GM12878 (cell line): ENCODE results near the gene UNC45A. TPM values are rescaled to one million over a fixed set of nuclear protein-coding genes. Genes with fewer than 3 reads are reported as not detected.
A peak's percentile ranks its signal among the peaks of the same experiment; 100 is the strongest.

Experiments used
- CREM ChIP-seq: IDR thresholded peaks from 2 replicates; pipeline ENCODE4 v1.6.1; 2014; ENCODE audit warnings: antibody characterized with exemption, low read depth
- EP300 ChIP-seq, 2 experiments: fragments of 150-350 bp in 1 of 2; IDR thresholded peaks; 2 replicates each; pipeline ENCODE4 v1.6.1; 2011 to 2012; ENCODE audit warnings: low read depth in 2 of 2, low read length in 2 of 2, borderline replicate concordance in 1 of 2, improper control_type of control experiment in 1 of 2, inconsistent platforms in 1 of 2; ENCODE audit not compliant: control insufficient read depth in 1 of 2
- FOXK2 ChIP-seq: fragments of 450-650 bp; IDR thresholded peaks from 2 replicates; pipeline ENCODE4 v1.6.1; 2017; ENCODE audit warnings: mild to moderate bottlenecking, moderate library complexity
- GABPA ChIP-seq: IDR thresholded peaks from 2 replicates; pipeline ENCODE4 v1.6.1; 2014; ENCODE audit warnings: antibody characterized with exemption, low read depth, mild to moderate bottlenecking, inconsistent platforms
- HDGF ChIP-seq: fragments of 450-650 bp; IDR thresholded peaks from 2 replicates; pipeline ENCODE4 v1.6.1; 2016; ENCODE audit warnings: antibody characterized with exemption
- JUND ChIP-seq: IDR thresholded peaks from 2 replicates; pipeline ENCODE4 v1.6.1; 2012; ENCODE audit warnings: low read depth, mild to moderate bottlenecking, low read length, improper control_type of control experiment, moderate library complexity
- MYC ChIP-seq: IDR thresholded peaks from 2 replicates; pipeline ENCODE4 v1.6.1; 2011; ENCODE audit warnings: mild to moderate bottlenecking, low read length, moderate library complexity, inconsistent platforms; ENCODE audit not compliant: insufficient read depth, insufficient replicate concordance, insufficient read length, severe bottlenecking
- RAD51 ChIP-seq: fragments of 450-650 bp; IDR thresholded peaks from 2 replicates; pipeline ENCODE4 v1.6.1; 2016; ENCODE audit warnings: moderate library complexity, mild to moderate bottlenecking, inconsistent platforms
- SP1 ChIP-seq: IDR thresholded peaks from one replicate; pipeline ENCODE4 v1.6.1; 2011; ENCODE audit warnings: low read depth, low read length
- STAT3 ChIP-seq: IDR thresholded peaks from 2 replicates; pipeline ENCODE4 v1.6.1; 2011; ENCODE audit warnings: low read depth, low read length, improper control_type of control experiment
- TAF1 ChIP-seq: IDR thresholded peaks from 2 replicates; pipeline ENCODE4 v1.6.1; 2011; ENCODE audit warnings: mild to moderate bottlenecking, low read depth, low read length, borderline replicate concordance
- TCF12 ChIP-seq: IDR thresholded peaks from 2 replicates; pipeline ENCODE4 v1.6.1; 2011; ENCODE audit warnings: low read depth, mild to moderate bottlenecking, low read length
- USF2 ChIP-seq: IDR thresholded peaks from 2 replicates; pipeline ENCODE4 v1.6.1; 2011; ENCODE audit warnings: low read depth, low read length, improper control_type of control experiment, borderline replicate concordance
- WRNIP1 ChIP-seq: IDR thresholded peaks from 2 replicates; pipeline ENCODE4 v1.6.1; 2011; ENCODE audit warnings: low read depth, low read length, improper control_type of control experiment, borderline replicate concordance
- ZNF622 ChIP-seq: fragments of 450-650 bp; IDR thresholded peaks from 2 replicates; pipeline ENCODE4 v1.6.1; 2017; ENCODE audit warnings: mild to moderate bottlenecking, inconsistent platforms
- polyA plus RNA-seq, 11 experiments: library from polyadenylated mRNA; depleted of rRNA in 4 of 11; unstranded in 6 of 11; stranded (reverse) in 5 of 11; fragments of >200 nt; fragmentation: Nextera tagmentation in 4 of 11; fragmentation: Illumina TruSeq in 1 of 11; extraction: Ambion mirVana in 4 of 11; extraction: Trizol in 1 of 11; gene quantifications; 1 replicate in 1 of 11; 2 replicates in 10 of 11; pipeline versions ENCODE4 v1.2.1 to v1.2.3, GENCODE V29; 2011 to 2016; ENCODE audit warnings: inconsistent platforms in 2 of 11, missing spikeins in 2 of 11, low read depth in 1 of 11
- total RNA-seq, 4 experiments: library from RNA; depleted of rRNA in 3 of 4; stranded (reverse); fragments of >200 nt in 3 of 4; fragmentation: Illumina TruSeq in 1 of 4; extraction: Trizol in 1 of 4; gene quantifications; 2 replicates each; pipeline versions ENCODE4 v1.2.1 to v1.2.3, GENCODE V29; 2013 to 2021
- TF ChIP-seq, protein P1 (sequence below): fragments of 450-650 bp; IDR thresholded peaks from 2 replicates; pipeline ENCODE4 v1.6.1; 2017; ENCODE audit warnings: mild to moderate bottlenecking, moderate library complexity
- TF ChIP-seq, protein P2 (sequence below): fragments of 450-650 bp; IDR thresholded peaks from 2 replicates; pipeline ENCODE4 v1.6.1; 2017; ENCODE audit warnings: antibody characterized with exemption, mild to moderate bottlenecking, moderate library complexity
- TF ChIP-seq, protein P3 (sequence below): IDR thresholded peaks from 2 replicates; pipeline ENCODE4 v1.6.1; 2011; ENCODE audit warnings: low read depth, mild to moderate bottlenecking, low read length, moderate library complexity, borderline replicate concordance; ENCODE audit errors: extremely low read depth
- TF ChIP-seq, protein P4 (sequence below): IDR thresholded peaks from 2 replicates; pipeline ENCODE4 v1.6.1; 2012; ENCODE audit warnings: low read depth, low read length, improper control_type of control experiment

Gene UNC45A
- total and polyA plus RNA-seq, 10 of the 15 experiments (the other 5 are each of a cell fraction or from before 2014, with no cell fraction given) = 10.3 to 57.8 (median 40.5) TPM

- TF ChIP-seq, protein P1, sequence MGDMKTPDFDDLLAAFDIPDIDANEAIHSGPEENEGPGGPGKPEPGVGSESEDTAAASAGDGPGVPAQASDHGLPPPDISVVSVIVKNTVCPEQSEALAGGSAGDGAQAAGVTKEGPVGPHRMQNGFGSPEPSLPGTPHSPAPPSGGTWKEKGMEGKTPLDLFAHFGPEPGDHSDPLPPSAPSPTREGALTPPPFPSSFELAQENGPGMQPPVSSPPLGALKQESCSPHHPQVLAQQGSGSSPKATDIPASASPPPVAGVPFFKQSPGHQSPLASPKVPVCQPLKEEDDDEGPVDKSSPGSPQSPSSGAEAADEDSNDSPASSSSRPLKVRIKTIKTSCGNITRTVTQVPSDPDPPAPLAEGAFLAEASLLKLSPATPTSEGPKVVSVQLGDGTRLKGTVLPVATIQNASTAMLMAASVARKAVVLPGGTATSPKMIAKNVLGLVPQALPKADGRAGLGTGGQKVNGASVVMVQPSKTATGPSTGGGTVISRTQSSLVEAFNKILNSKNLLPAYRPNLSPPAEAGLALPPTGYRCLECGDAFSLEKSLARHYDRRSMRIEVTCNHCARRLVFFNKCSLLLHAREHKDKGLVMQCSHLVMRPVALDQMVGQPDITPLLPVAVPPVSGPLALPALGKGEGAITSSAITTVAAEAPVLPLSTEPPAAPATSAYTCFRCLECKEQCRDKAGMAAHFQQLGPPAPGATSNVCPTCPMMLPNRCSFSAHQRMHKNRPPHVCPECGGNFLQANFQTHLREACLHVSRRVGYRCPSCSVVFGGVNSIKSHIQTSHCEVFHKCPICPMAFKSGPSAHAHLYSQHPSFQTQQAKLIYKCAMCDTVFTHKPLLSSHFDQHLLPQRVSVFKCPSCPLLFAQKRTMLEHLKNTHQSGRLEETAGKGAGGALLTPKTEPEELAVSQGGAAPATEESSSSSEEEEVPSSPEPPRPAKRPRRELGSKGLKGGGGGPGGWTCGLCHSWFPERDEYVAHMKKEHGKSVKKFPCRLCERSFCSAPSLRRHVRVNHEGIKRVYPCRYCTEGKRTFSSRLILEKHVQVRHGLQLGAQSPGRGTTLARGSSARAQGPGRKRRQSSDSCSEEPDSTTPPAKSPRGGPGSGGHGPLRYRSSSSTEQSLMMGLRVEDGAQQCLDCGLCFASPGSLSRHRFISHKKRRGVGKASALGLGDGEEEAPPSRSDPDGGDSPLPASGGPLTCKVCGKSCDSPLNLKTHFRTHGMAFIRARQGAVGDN = 0 out of 2 replicates have a peak, but pooled peaks have one; percentile 34
- TF ChIP-seq, protein P2, sequence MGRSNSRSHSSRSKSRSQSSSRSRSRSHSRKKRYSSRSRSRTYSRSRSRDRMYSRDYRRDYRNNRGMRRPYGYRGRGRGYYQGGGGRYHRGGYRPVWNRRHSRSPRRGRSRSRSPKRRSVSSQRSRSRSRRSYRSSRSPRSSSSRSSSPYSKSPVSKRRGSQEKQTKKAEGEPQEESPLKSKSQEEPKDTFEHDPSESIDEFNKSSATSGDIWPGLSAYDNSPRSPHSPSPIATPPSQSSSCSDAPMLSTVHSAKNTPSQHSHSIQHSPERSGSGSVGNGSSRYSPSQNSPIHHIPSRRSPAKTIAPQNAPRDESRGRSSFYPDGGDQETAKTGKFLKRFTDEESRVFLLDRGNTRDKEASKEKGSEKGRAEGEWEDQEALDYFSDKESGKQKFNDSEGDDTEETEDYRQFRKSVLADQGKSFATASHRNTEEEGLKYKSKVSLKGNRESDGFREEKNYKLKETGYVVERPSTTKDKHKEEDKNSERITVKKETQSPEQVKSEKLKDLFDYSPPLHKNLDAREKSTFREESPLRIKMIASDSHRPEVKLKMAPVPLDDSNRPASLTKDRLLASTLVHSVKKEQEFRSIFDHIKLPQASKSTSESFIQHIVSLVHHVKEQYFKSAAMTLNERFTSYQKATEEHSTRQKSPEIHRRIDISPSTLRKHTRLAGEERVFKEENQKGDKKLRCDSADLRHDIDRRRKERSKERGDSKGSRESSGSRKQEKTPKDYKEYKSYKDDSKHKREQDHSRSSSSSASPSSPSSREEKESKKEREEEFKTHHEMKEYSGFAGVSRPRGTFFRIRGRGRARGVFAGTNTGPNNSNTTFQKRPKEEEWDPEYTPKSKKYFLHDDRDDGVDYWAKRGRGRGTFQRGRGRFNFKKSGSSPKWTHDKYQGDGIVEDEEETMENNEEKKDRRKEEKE = 0 out of 2 replicates have a peak, but pooled peaks have one; percentile 42
- TF ChIP-seq JUND (no peak), EP300 (IDR thresholded peaks at IDR 0.05; ENCODE audit: borderline replicate concordance in 1 of 2, control insufficient read depth in 1 of 2, low read depth in 2 of 2, low read length in 2 of 2) (no peak), RAD51 (no peak), HDGF (0 out of 2 replicates have a peak, but pooled peaks have one; percentile 37), STAT3 (no peak), FOXK2 (no peak), SP1 (no peak), TCF12 (no peak), USF2 (no peak), WRNIP1 (no peak), GABPA (no peak), MYC (peak; percentile 7), TAF1 (0 out of 2 replicates have a peak, but pooled peaks have one; percentile 55), ZNF622 (no peak), CREM (no peak)
- TF ChIP-seq, protein P3, sequence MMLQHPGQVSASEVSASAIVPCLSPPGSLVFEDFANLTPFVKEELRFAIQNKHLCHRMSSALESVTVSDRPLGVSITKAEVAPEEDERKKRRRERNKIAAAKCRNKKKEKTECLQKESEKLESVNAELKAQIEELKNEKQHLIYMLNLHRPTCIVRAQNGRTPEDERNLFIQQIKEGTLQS = no peak
- TF ChIP-seq, protein P4, sequence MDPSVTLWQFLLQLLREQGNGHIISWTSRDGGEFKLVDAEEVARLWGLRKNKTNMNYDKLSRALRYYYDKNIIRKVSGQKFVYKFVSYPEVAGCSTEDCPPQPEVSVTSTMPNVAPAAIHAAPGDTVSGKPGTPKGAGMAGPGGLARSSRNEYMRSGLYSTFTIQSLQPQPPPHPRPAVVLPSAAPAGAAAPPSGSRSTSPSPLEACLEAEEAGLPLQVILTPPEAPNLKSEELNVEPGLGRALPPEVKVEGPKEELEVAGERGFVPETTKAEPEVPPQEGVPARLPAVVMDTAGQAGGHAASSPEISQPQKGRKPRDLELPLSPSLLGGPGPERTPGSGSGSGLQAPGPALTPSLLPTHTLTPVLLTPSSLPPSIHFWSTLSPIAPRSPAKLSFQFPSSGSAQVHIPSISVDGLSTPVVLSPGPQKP = no peak
Observed at GRCh38 chr15:90902840-90903732, 32.0 kb upstream of the UNC45A start, which contains the start of gene MAN2A2 (continued).
